ENCODE measurements around the gene PUM1.

PUM1 gene

DNA sequence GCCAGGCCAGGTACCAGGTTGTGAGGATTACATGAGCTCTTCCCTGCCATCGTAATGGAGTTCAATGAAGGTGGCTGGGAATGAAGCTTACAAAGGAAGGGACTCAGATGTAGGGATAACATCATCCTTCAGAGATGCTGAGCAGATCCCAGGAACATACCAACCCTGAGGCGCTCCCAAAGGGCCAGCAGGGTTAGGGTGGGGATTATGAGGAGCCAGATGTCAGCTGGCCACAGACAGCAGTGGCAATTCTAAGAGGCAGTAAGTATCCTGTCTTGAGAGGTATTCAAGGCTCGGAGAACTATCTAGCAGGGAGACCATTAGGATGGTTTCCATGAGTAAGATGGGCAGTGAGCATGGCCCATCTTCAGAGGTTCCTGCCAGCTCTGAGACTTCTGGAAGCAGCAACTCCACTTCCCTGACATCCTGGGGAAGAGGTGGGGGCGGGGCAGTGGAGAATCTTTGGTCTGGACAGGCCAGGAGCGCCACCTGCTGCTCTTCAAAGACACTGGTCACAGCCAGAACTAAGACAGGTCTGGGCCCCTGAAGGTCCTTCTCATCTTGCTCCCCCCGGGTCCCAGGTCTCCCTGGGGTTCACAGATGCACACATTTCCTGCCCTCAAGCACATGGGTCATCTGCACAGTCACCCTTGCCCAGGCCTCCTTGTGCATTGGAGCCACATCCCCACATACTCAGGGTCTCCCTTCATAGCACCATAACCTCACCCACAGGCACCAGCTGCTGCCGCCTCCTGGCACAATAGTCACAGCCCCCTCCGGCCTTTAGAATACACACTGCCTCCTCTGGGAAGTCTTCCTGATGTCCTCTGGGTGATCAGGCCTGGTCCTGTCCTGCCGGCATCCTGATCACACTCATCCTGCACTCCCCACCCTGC, 154.2 kb downstream of the PUM1 start:
- DNase-seq (ENCODE audit: extremely low spot score), result peak; percentile 78
- TF ChIP-seq, protein P1, sequence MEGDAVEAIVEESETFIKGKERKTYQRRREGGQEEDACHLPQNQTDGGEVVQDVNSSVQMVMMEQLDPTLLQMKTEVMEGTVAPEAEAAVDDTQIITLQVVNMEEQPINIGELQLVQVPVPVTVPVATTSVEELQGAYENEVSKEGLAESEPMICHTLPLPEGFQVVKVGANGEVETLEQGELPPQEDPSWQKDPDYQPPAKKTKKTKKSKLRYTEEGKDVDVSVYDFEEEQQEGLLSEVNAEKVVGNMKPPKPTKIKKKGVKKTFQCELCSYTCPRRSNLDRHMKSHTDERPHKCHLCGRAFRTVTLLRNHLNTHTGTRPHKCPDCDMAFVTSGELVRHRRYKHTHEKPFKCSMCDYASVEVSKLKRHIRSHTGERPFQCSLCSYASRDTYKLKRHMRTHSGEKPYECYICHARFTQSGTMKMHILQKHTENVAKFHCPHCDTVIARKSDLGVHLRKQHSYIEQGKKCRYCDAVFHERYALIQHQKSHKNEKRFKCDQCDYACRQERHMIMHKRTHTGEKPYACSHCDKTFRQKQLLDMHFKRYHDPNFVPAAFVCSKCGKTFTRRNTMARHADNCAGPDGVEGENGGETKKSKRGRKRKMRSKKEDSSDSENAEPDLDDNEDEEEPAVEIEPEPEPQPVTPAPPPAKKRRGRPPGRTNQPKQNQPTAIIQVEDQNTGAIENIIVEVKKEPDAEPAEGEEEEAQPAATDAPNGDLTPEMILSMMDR (IDR thresholded peaks at IDR 0.05; ENCODE audit: control extremely low read depth, extremely low read depth, low read depth, missing control alignments), result peak; percentile 74
- ChIA-PET POLR2A (no interaction called here), CTCF (interaction anchor here (0.6 to 8.7 kb wide), 40 partner anchors 8 to 192 kb away, joined by 3 to 246 read pairs (median 4); no protein-coding TSS in a partner anchor)

DNA sequence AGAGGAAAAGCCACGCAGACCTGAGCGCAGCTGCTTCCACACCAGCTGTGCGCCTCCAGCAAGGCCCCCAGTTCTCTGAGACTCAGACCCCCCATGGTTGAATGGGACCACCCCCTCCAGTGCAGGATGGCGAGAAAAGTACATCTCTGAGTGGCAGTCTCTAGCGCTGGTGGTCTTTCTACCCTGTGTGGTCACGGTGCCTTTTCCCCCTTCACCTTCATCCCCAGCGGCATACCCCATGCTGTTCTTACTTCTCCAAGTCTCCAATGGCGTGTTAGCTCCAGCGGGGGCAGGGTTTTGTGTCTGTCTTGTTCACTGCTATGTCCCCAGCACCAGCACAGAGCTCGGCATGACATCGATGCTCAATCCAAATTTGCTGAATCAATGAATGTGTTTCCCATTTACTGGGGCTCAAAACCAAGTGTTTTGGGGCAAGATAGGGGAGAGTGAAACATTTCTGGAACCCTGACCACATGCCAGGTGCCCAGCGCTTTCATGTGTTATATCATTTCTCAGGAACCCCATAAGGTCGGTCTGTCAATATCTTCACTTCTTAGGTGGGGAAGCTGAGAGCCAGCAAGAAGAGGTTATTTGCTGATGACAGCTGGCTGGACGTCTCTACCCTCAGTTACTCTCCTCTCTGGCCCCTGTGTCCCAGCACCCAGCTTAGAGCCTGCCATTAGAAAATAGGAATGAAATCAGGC, 156.0 kb downstream of the PUM1 start:
- TF ChIP-seq, protein P1 (IDR thresholded peaks at IDR 0.05; ENCODE audit: control extremely low read depth, extremely low read depth, low read depth, missing control alignments), result no peak
- ChIA-PET POLR2A (interaction anchor here (0.7 kb wide), 1 partner anchor 101 kb away, joined by 7 read pairs; no protein-coding TSS in a partner anchor), CTCF (interaction anchor here (1.3 to 8.7 kb wide), 7 partner anchors 11 to 190 kb away, joined by 4 to 246 read pairs (median 21); no protein-coding TSS in a partner anchor)
- no peak for DNase-seq (ENCODE audit: extremely low spot score)

DNA sequence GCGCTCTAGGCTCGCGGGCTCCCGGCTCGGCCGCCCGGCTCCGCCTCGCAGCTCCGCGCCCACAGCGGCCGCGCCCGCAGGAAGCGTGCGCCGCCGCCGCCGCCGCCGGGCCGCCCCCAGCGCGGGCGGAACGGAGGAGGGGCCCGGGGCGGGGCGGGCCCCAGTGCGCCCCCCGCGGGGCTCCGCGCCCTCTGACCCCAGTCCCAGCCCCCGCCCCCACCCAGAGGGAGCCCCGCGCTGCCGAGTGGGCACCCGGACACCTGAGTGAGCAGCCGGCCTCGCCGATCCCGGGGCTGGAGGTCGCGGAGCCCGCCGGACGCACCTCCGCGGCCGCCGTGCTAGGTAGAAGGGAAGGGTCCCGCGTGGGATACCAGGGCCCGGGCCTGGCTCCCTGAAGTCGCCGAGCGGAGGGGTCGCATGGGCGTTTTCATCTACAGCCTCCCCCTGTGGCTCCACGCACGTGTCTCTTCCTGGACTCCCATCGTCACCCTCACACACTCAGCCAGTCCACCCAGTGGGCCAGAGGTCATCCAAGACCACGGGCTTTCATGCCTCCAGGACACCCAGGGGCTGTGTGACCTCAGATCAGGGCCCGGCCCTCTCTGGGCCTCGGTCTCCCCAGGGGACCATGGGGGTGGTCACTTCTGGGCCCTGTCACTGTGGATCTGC, 156.7 kb downstream of the PUM1 start, which contains the start of gene SDC3:
Gene SDC3, minus strand, starts transcription at position 63 of the 669 bp plus-strand sequence. CDS start 172 bp downstream, outside the sequence.
- peak; percentile 56 for DNase-seq (ENCODE audit: extremely low spot score)
- TF ChIP-seq, protein P1 (IDR thresholded peaks at IDR 0.05; ENCODE audit: control extremely low read depth, extremely low read depth, low read depth, missing control alignments), result no peak
- POLR2A ChIA-PET, result no interaction called here
- CTCF ChIA-PET, result interaction anchor here (1.3 to 8.7 kb wide), 5 partner anchors 11 to 189 kb away, joined by 4 to 246 read pairs (median 61); no protein-coding TSS in a partner anchor

DNA sequence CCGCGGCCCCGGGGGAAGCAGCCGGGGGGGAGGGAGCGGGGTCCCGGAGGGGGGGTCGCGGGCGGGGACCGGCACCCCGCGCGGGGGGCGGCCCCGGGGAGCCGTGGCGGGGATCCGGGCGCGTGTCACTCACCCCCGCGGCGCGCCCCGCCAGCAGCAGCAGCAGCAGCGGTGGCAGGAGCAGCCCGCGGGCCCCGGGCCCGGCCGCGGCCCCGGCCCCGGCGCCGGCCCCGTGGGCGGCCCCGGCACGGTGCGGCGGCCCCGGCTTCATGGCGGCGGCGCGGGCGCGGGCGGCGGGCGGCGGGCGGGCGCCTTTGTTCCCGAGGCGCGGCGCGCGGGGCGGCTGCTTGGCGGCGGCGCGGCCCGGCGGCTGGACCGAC, 157.2 kb downstream of the PUM1 start:
- CTCF ChIA-PET, result interaction anchor here (8.7 kb wide), 1 partner anchor 105 kb away, joined by 246 read pairs; no protein-coding TSS in a partner anchor
- TF ChIP-seq, protein P1 (IDR thresholded peaks at IDR 0.05; ENCODE audit: control extremely low read depth, extremely low read depth, low read depth, missing control alignments), result no peak
- POLR2A ChIA-PET, result no interaction called here
- no peak for DNase-seq (ENCODE audit: extremely low spot score)

DNA sequence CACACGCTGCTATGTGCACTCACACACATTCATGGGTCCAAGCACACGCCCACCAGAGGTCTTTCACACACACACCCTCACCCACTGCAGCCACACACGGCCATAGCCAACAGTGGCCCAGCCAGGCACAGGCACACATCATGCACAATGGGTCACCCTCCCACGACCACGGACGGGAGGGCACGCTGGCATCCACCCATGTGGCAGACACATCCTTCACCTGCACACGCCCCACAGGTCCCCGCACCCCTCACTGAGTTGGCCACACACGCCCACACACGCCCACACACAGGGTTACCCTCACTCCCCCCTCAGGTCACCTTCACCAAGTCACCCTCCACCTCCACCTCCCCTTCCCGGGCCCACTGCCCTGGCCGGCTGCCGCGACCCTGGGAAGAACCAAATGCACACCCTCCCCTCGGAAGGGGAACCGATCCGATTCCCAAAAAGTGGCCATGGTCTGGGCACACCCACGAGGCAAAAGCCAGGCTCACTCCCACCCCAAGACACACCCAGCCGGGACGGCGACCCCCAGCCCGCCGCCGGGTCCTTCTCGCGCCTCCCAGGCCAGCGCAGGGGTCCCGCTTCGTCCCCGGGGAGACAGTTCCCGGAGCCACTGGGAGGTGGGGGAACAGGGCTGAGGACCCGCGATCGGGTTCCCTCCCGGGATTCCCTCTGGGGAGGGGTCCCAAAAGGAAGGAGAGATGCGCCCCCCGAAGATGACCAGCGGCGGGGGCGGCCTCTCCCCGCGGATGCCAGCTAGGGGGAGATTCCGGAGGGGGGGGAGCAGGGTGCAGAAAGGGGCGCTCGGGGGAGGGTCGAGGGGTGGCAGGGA, 157.8 kb downstream of the PUM1 start:
- TF ChIP-seq, protein P1 (IDR thresholded peaks at IDR 0.05; ENCODE audit: control extremely low read depth, extremely low read depth, low read depth, missing control alignments), result no peak
- DNase-seq (ENCODE audit: extremely low spot score), result no peak
- ChIA-PET CTCF (interaction anchor here (1.9 to 8.7 kb wide), 4 partner anchors 104 to 189 kb away, joined by 5 to 246 read pairs (median 20); no protein-coding TSS in a partner anchor), POLR2A (no interaction called here)
